ENCODE results near the gene AMER1.

The AMER1 gene

DNA sequence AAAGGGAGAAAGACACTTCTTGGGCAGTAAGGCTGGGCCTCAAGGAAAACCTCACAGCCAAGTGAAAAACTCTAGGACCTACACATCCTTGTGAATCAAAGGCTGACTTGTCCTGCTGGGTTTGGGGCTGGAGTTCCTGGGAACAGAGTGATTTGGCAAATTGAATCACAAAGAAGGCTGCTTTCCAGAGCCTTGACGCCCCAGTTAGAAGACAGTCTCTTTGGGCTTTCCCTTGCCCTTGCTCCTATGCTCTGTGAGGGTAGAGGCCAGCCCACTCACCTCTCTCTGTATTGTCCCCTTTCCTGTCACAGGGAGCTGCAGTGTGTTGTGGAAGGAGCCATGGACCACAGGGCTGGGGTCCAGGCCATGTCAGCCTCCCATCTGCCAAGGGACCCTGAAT lies 9.6 kb downstream of the AMER1 start:
- no peak for DNase-seq (ENCODE audit: low read depth)
- in situ Hi-C loops (cut with HindIII; ENCODE audit: low sequenced_read_pairs): no loop called here
- H3K4me3 ChIP-seq (ENCODE audit: low read depth, low read length): no peak overlapping the region
- TF ChIP-seq, protein P1, sequence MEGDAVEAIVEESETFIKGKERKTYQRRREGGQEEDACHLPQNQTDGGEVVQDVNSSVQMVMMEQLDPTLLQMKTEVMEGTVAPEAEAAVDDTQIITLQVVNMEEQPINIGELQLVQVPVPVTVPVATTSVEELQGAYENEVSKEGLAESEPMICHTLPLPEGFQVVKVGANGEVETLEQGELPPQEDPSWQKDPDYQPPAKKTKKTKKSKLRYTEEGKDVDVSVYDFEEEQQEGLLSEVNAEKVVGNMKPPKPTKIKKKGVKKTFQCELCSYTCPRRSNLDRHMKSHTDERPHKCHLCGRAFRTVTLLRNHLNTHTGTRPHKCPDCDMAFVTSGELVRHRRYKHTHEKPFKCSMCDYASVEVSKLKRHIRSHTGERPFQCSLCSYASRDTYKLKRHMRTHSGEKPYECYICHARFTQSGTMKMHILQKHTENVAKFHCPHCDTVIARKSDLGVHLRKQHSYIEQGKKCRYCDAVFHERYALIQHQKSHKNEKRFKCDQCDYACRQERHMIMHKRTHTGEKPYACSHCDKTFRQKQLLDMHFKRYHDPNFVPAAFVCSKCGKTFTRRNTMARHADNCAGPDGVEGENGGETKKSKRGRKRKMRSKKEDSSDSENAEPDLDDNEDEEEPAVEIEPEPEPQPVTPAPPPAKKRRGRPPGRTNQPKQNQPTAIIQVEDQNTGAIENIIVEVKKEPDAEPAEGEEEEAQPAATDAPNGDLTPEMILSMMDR (IDR thresholded peaks at IDR 0.05; ENCODE audit: low read depth, low read length, missing control alignments): no peak

DNA sequence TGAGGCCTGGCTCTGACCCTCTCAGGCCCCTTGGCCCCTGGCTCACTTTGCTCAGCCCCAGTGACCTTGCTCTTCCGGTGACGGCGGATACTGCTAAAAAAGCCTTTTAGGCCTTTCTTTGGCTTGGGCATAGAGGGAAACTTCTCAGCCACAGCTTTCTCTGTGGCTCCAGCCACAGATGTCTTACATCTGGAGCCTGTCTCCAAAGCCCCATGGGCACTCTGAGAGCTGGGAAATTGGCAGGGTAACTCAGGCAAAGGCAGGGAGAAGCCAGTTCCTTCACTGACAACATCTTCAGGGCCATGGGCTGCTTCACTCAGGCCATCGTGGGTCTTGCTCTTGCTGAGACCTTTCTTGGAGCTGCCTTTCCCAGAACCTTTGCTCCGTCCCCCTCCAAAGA lies 12.8 kb downstream of the AMER1 start:
- no peak for DNase-seq (ENCODE audit: low read depth)
- in situ Hi-C loops (cut with HindIII; ENCODE audit: low sequenced_read_pairs): no loop called here
- H3K4me3 ChIP-seq (ENCODE audit: low read depth, low read length): no peak overlapping the region
- TF ChIP-seq, protein P1 (IDR thresholded peaks at IDR 0.05; ENCODE audit: low read depth, low read length, missing control alignments): no peak

DNA sequence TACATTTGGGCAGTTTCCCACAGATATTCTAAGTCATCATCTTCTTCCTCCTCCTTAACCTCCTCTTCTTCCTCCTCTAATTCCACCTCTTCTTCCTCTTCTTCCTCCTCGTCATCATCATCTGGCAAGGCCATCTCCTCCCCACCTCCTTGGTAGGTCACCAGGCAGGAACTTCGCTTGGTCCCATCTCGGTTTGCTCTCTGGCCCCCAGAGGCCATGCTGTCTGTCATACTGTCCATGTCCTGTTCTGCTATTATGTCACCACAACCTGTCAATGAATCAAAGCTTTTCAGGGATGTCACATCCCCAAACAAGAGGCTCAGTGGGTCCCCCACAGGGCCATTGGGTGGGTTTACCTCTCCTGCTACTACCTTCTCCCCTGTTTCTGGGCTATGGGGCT lies 13.5 kb downstream of the AMER1 start:
- in situ Hi-C loops (cut with HindIII; ENCODE audit: low sequenced_read_pairs): no loop called here
- no peak for DNase-seq (ENCODE audit: low read depth)
- no peak overlapping the region for H3K4me3 ChIP-seq (ENCODE audit: low read depth, low read length)
- TF ChIP-seq, protein P1 (IDR thresholded peaks at IDR 0.05; ENCODE audit: low read depth, low read length, missing control alignments): no peak

DNA sequence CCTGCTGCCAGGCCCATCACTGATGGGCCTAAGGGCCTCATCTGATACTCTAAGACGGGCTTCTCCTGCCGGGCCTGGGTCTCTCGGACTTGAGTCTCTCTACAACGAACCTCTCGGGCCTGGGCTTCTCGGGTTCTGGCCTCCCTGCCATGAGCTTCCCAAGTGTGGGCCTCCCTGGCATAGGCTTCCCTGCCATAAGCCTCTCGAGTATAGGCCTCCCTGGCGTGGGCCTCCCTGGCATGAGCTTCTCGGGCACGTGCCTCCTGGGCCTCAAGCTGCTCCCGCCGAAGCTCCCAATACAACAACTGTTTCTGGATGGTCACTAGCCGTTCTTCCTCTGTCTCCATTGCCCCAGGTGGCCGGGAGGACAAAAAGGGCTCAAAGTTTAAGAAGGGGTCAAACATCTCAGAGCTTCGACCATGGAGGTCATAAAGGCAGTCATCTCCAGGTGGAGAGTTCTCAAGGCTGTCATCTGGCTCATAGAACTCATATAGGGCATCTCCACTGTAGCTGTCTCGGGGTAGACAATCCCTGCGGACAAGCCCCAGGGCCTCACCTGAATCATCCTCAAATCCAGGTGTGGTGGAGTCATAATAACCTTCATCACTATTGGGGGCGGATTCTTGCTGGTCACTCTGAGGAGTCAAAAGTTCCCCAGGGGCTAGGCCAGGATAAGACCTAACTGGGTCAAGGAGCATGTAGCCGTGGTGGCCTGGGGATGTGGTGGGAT lies 14.1 kb downstream of the AMER1 start:
- H3K4me3 ChIP-seq (ENCODE audit: low read depth, low read length): no peak overlapping the region
- TF ChIP-seq, protein P1 (IDR thresholded peaks at IDR 0.05; ENCODE audit: low read depth, low read length, missing control alignments): no peak
- in situ Hi-C loops (cut with HindIII; ENCODE audit: low sequenced_read_pairs): no loop called here
- DNase-seq (ENCODE audit: low read depth): no peak

DNA sequence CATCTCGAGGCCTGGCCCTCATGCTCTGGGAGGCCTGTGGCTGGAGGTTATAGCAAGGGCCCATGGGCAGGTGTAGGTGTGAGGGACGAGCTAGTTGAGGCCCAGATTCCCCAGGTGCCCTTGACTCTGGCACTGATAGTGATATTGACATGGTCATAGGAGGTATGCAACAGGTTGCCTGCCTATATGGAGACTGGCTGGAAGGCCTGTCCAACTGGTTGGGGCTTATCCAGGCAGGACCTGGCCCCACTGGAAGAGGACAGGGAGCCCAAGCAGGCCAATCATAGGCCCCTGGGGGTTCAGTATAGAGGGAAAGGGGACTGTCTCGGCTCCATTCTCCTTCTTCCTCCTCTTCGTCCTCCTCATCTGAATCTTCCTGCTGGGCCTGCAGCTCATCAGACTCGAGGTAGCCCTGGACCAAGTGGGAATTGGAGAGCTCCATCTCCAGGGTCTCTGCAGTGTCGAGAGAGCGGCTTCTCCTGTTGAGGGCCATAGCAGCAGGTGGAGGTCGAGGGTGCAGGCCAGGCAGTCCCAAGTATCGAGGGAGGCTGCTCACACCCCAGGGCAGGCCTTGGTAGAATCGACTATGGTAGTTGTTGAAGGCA lies 15.3 kb downstream of the AMER1 start:
- no peak overlapping the region for H3K4me3 ChIP-seq (ENCODE audit: low read depth, low read length)
- TF ChIP-seq, protein P1 (IDR thresholded peaks at IDR 0.05; ENCODE audit: low read depth, low read length, missing control alignments): no peak
- in situ Hi-C loops (cut with HindIII; ENCODE audit: low sequenced_read_pairs): no loop called here
- no peak for DNase-seq (ENCODE audit: low read depth)

DNA sequence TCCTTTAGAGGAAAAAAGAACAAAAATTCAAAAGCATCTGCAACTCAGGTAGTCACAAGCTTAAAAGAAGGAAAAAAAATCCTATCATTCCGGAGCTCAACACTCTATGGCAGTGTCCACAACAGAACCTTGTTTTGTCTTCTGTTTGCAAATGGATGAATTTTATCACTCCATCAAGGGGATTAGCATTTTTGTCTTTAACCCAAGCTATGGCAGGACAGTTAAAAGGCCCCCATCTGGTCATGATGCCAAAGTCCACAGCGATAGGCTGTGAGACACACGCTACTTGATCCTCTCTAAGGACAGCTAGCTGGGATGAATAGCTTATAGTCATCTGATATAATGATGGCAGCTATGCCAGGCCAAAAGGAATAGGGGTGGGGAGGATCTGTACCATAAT lies 16.6 kb downstream of the AMER1 start:
- TF ChIP-seq, protein P1 (IDR thresholded peaks at IDR 0.05; ENCODE audit: low read depth, low read length, missing control alignments): no peak
- DNase-seq (ENCODE audit: low read depth): no peak
- no peak overlapping the region for H3K4me3 ChIP-seq (ENCODE audit: low read depth, low read length)
- in situ Hi-C loops (cut with HindIII; ENCODE audit: low sequenced_read_pairs): no loop called here
